Activated naive CD8-positive, alpha-beta T cell treated with anti-CD3 and anti-CD28 coated beads, Interleukin-2, amount 50 U/mL, for 16 hours (primary cell): ENCODE data around the gene SLC6A20.

Source experiments
- DNase-seq: peaks from one replicate; pipeline ENCODE4 v3.0.0-alpha.2; 2020; ENCODE audit warnings: low read depth, low spot score

The SLC6A20 gene

DNA sequence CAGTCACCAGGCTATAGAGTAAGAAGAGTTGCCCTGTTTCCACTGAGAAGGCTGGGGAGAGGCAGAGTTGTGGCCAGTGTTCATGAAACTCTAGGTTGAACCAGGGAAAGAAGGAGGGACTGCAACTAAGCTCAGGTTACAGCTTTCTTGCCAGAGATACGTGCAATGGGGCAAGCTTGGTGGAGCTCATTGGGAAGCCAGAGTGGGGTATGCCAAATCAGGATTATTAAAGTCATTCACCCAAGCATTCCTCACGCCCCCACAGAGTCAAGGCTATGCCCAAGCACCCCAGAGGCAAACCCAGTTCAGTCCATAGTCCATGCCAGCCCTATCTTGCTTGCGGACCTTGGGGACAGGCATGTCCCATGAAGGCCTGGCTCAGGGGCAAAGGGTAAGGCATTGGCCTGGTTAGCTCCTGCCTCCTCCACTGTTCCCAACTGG lies 17.6 kb downstream of the SLC6A20 start:
- no peak for DNase-seq

DNA sequence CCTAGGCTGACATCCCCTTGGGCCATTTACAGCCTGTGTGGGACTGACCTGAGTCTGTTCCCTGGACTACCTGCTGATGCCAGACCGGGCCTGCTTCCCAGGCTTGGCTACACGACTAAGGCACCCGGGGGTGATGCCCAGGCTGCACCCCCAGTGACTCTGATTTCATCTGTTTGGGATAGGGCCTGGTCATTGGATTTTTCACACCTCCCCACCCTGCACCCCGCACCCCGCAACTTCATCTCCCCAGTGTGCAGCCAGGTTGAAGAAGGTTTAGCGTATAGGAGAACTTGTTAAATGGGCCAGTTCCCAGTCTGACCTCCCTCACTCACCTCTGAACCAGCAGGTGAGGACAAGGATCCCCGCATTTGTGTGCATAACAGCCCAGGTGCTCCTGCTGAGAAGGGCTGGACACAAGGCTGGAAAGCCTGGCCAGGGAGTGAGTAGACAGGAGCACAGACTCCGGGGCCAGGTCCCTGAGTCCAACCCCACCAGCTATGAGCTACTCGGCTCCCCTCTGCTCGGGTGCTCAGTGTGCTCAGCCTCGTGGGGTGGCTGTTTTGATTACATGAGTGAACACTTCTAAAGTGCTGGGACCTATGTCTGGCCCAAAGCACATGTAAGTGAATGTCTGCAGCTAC lies 18.5 kb downstream of the SLC6A20 start:
- no peak for DNase-seq

DNA sequence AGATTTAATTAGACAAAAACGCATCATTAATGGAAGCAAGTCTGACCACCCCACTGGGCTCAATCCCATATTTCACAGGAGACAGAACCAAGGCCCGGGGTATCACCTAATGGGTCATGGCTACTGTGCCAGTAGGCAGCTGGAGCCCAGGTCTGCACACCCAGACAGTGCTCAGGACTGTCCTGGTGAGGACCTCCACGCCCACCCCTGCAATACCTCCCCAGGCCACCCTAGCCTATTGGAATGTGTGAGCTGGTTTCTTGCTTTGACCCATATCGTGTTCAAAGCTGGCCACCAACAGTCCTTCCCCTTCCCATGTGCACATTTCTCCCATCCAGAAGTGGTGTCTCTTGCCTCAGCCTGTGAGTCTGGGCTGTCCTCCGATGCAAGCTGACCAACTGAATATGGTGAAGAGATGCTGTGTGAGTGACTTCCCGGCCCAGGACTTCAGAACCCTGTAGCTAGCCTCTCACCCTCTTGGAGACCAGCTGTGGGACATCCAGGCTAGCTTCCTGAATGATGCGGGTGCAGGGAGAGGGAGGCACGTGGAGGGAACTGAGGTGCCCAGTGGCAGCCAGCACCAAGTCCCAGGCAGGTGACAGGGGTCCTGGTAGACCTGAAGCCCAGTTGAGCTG lies 19.1 kb downstream of the SLC6A20 start:
- no peak for DNase-seq

DNA sequence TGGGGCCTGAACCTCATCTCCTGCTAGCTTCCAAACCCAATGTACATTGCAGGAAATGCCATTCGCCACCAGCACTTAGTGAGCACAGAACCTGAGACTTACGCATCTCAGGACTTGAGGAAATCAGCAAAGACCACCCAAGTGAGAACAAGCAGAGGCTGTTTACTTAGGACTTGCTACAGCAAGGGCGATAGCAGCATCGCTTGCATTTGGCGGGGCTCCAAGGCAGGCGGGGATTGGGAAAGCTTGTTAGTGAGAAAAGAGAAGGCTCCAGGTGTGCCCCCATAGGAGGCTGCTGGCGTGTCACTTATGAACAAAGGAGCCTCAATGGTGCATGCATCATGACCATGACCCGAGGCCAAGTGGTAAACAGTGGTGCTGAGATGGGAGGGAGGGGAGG lies 19.7 kb downstream of the SLC6A20 start:
- DNase-seq: no peak

DNA sequence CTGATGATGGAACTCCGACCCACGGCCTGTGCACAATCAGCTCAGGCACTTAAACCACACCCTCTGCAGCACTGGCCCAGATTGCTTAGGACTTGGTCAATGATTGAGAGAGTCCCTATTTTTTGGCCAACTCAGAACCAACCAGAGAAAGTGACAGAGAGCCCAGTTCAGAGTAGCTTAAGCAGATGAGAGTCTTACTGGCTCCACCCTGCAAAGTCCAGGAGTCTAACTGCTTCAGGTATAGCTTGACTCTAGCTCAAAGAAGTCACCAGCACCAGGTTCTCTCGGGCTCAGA lies 20.1 kb downstream of the SLC6A20 start:
- no peak for DNase-seq

DNA sequence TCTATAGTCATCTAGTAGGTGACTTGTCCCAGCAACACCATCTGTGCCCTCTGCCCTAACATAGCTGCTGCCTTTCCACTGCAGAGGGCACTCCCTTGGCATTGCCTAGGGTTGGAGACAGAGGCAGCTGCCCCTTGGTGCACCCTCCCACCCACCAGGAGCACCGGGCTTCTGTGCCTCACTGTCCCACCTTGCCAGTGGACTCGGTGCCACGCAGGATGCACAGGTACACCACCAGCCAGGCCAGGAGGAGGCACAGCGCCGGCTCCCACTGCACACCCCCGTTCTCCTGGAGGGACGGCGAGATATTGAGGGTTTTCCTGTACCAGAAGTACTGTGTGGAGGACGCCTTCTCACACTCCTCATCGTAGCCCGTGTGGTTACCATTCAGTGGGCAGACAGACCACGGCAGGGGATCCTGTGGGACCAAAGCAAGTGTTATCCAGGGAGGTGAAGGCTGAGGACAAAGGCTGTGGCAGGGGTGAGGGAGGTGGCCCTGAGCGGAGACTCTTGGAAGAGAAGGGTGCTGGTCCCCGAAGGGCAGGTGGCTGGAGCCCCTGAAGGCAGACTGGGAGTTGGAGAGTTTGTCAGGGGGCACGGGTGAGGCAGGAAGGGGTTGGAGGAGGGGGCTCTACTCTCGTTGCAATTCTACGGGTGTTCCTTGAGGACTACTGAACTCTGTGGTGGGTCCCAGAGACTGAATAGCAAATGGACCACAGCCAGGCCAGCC lies 20.6 kb downstream of the SLC6A20 start:
- no peak for DNase-seq

DNA sequence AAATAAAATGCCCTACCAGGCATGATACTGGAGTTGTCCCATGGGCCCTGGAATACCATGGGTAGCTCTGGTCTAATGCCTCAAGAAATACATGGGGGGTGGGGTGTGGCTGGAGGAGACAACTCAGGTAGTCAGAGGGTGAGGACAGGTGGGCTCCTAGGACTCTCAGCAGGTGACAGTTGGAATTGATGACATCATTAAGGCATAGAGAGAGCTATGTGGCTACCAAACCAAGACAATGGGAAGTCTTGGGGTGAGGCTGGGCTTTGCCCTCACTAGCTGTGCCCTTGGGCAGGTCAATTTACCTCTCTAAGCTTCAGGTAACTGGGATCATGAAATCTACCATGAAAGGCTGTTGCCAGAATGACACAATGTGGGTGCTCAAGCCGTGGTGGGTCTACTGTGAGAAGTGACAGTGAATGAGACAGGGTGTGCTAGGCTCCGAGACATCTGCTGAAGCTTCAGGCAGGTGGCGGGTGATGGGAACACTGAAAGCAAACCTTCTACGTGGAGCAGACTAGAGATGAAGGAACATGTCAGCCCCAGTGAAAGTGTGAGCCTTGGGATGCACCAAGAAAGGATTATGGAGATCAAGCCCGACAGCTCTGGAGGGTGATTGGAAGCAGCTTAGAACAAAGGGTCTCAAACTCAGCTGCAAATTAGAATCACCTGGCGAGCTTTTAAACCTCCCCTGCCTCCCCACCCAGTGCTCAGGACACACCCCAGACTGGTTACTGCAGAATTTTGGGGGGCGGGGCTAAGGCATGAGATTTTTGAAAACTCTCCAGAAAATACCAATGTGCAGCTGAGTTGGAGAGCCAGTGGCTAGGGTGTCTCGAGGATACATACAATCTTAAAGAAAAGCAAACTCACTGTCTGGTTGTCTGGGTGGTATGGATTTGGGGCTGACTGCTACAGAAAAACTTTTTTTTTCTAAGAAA lies 21.5 kb downstream of the SLC6A20 start:
- no peak for DNase-seq

DNA sequence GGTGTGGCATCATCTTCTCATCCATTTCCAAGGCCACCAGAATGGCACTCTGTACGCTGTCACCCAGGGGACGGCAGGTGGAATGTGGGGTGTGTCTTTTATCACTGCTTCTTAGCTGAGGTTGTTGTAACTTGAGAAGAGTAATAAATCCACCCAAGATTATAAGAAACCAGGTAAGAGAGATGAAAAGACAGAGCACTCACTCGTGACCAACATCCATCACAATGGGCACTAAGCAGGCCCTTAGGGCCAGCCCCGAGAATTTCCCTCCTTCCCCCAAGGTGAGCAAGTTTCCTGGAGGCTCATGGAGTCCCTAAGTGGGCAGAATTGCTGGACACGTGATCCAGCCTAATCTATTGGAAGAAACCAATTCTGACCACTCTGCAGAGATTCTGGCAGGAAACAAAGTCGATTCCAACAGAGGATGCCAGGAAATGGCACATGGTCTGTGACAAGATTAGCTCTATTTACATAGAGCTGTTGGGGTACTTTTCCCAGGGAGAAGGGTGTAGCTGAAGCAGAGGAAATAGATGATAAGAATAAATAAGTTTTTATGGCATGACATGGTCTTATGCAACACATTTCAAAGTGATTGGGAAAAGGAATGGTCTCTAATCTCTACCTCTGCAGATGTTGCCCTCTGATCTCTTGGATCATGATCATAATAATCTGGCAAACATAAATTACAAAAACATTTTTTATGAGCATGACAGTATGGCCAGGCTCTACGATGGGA lies 22.5 kb downstream of the SLC6A20 start:
- DNase-seq: no peak

DNA sequence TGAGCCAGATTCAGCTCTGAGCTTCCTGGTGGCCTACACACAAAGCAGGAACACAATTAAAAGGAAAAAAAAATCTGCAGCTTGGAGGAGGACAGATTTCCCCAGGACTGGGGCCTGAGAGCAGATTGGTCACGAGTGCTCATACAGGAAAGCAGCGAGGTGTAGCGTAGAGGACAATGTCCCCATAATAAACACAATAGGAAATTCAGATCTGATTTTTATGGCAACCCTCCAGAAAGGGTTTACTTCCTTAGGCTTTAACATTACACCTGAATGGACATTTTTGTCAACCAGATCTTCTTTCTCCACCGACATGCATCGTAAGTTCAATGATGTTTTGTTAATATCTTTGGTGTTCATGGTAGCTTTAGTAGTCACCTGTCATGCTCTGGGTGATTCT lies 23.3 kb downstream of the SLC6A20 start:
- DNase-seq: no peak

DNA sequence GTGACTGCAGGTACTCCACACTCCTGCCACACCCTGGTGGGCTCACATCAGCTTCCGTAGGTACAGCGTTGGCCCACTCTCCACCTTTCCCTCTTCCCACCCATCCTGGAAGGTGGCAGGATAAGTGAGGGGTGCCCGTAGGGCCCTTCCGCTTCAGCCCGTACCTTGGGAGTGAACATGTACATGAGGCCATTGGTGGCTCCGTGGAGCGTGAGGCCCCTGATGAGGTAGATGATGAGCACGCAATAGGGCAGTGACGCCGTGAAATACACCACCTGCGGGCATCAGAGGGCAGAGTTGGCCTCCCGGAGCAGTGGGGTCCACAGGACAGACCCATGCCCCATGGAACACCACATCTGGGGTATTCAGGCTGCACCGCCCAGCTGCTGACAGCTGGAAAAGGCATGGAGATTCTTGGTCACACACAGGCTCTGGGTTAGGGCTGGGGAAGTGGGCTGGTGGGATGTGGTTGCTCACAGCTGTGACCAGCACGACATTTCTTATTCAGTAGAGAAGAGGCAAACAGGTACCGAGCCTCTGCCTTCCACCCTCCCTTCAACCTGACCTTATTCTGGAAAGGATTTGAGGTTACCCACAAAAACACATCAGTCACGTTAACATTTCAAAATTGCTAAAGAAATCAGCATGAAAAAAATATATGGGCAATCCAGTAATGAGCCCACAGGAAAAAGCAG lies 23.8 kb downstream of the SLC6A20 start:
- DNase-seq: no peak

DNA sequence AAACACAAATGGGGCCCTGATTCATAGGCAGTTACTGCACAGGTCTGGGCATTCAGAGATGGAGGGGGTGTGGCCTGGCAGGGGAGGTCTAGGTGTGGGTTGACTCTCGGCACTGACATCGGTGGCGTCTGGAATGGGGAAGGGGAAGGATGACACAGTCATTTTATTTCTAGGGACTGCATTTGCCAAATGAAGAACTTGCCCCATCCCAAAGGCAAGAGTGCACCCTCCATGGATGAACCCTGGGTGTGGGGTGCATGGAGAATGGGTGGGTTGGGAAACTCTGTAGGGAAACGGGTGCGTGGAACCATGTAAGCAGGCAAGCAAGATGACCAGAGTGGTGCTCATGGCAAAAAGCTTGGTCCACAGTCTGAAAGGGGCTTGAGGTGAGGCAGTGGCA lies 24.5 kb downstream of the SLC6A20 start:
- DNase-seq: no peak

DNA sequence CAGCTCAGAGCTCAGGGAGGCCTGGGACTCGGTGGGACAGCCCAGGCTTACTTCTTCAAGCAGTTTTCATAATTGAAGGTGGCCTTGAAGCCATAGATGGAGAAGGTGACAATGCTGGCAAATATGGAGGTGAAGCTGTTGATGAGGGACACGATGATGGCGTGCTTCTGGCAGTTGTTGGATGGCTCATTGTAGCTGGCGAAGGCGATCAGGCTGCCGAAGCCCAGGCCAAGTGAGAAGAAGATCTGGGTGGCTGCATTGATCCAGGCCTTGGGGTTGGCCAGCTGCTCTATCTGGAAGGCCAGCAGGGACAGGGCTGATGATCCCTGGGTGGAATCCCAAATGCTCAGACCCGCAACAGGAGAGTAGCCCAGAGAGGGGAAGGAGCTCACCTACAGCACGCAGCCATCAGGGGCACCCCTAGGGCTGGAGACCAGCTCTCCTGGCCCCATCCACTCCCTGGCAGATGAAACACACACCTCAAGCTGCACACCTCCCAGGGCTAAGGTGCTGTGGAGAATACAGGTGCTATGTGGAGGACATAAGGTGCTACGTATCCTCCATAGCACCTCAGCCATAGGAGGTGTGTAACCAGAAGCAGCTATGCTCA lies 25.1 kb downstream of the SLC6A20 start:
- no peak for DNase-seq

DNA sequence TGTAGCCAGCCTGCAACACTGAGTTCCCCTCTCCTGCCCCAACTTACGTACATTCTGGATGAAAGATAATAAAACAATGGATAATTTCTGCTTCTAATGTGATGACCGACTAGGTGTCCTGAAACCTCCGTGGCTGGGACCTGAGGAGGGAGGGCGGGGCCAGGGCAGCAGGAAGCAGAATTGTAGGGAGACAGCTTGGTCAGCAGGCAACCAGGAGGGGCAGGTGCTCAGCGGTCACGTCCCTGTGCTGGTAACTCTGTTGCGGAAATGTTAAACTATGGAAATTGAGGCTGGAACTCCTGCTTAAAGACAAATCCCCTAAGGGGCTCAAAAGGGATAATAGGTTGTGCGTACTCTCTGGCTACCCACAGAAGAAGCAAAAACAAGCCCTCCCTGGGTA lies 30.4 kb downstream of the SLC6A20 start:
- DNase-seq: no peak

DNA sequence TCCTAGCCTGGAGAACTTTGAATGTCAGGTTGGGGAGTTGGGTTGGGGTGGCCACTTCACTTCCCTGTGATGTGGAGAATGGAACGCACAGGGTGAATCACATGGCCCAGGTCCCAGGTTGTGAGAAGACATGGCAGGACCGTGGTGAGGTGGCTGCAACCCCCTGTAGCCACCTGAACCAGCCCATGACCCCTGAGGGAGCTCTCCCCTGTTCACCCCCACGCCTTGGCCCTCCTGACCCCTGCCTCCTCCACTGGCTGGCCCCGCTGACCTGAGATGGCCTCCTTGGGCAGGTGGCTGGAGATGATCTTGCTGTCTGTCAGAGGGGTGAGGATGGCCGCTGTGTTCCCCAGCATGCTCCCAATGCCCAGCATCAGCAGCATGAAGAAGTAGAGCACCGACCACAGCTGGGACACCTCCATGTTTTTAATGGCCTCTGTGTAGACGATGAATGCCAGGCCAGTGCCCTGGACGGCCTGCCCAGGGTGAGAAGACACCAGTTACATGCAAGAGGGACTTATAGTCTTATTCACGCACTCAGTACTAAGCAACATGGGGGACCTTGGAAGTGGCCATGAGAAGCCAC lies 31.0 kb downstream of the SLC6A20 start:
- no peak for DNase-seq

DNA sequence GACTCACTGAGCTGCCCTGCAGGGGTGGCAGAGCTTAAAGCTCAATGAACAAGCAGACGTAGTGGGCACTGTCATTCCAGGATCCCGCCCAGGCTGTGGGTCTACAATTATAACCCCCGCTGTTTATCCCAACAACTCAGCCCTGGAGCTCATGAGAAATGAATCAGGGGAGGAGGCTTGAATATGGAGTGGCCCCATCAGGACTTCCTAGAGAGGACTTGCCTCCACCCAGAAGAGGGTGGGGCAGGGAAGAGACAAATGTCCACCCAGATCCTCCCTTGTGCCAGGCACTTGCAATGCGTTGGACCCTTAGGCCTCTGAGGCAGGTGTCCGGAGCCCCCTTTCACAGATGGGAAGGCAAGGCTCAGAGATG lies 33.0 kb downstream of the SLC6A20 start:
- no peak for DNase-seq

DNA sequence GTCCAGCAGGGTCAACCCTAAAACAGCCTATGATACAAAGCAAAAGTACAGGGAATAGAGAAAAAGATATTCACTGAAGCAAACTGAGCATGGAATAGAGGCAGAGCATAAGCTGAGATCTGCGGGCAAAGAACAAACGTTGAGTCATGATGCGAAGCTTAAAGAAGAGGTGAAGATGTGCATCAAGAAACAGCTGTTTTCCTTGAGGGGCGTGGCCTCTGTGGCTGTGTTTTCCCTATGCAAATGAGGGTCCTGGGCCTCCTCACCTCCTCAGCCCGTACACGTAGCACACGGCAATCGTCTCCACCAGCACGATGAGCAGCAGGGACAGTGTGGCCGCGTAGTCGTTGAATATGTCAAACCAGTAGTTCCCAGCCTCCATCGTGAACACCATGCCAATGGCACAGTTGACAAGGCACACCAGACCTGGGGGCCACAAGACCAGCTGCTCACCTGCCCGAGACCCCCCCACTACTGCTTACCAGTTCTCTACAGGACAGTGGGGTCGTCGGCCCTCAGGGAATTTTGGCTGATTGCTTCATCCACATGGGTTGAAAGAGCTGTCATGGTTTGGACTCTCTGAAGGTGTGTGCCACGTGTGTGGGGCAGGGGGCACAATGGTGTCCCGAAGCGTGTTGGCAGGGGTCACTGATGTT lies 33.6 kb downstream of the SLC6A20 start:
- DNase-seq: no peak

DNA sequence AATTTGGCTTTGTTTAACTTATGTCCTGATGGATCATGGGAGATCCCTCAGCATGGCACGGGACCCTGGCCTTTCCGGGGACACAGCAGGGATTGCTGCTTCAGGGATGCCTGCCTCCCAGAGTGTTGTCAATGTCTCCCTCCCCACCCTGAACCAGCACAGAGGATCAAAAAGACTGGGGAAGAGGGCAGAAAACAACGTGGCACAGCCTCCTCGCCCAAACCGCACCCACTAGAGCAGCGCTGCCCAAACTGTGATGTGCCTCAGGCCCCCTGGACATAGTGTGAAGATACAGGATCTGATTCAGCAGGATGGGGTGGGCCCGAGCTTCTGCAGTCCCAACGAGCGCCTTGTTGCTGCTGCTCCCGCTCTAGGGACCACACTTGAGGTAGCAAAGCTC lies 34.5 kb downstream of the SLC6A20 start:
- no peak for DNase-seq

DNA sequence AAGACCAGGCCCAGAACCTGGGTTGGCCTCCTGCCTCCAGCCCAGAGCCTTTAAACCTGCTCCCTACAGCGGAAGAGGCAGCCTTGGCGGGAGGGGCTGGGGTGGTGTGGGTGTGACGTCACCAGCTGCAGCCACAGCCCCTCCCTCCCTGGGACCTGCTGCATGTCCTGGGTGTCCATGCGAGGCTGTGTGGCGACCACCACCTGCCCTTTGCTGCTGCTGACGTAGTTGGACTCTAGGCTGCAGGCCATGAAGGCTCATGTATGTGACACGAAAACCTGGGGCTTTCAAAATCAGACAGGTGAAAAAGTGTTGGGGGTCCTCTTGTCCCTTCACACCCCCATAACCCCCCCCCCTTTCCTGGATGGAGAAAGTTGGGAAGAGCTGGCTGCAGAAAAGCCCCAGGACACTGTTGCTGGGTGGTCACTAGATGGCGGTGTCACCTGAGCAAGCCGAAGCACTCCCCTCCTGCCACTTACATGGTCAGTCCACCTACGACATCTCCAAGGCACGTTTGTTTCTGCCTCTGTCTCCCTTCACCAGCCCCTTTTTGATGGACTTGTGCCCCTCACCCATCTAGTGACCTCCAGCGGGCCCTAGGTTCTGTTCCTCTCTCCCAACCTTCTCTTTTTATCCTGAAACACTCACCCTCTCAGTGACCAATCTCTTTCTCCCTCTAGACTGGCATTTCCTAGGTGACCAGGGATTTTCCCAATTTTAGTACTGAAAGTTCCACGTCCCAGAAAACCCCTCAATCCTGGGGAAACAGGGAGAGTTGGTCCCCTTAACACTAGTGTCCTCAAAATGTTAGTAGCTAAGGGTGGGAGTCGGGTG lies 35.2 kb downstream of the SLC6A20 start:
- DNase-seq: no peak

DNA sequence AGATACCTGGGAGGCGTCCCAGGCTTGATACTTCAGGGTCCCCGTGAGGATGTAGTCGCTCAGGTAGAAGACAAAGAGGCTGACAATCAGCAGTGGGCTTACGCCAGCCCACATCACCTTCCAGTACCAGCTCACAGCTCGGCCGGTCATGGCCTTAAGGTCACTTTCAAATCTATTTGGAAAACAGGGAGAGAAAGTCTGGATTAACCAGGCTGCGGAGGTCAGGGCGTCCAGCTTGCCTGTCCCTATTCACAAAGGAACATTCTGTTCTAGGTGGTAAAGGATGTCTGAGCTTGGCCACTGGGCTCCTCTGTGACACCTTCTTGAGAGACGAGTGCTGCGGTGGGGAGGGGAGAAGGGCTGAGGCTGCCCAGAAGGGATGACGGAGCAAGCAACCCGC lies 36.5 kb downstream of the SLC6A20 start:
- no peak for DNase-seq
